T-helper 1 cell treated with Interleukin-12 subunit alpha and Interleukin-12 subunit beta and Interleukin-4 antibody, amounts not matched to agents 30 μg/mL and 1 μg/mL, for 36 hours (primary cell): ENCODE measurements around the gene CIDEC.

ENCODE experiments used
- H3K27ac Mint-ChIP-seq: one replicate; pipeline ENCODE4 v1.8.0; 2021; ENCODE audit warnings: mild to moderate bottlenecking, mixed read lengths
- H3K27me3 Mint-ChIP-seq: one replicate; pipeline ENCODE4 v1.8.0; 2021; ENCODE audit warnings: low read depth, mixed read lengths
- H3K36me3 Mint-ChIP-seq: one replicate; pipeline ENCODE4 v1.8.0; 2021; ENCODE audit warnings: low read depth, mixed read lengths
- H3K4me1 Mint-ChIP-seq: one replicate; pipeline ENCODE4 v1.8.0; 2021; ENCODE audit warnings: low read depth, mixed read lengths
- H3K4me3 Mint-ChIP-seq: one replicate; pipeline ENCODE4 v1.8.0; 2021; ENCODE audit warnings: mild to moderate bottlenecking, moderate library complexity, mixed read lengths
- H3K9me3 Mint-ChIP-seq: one replicate; pipeline ENCODE4 v1.8.0; 2021; ENCODE audit warnings: mixed read lengths

Gene CIDEC

DNA sequence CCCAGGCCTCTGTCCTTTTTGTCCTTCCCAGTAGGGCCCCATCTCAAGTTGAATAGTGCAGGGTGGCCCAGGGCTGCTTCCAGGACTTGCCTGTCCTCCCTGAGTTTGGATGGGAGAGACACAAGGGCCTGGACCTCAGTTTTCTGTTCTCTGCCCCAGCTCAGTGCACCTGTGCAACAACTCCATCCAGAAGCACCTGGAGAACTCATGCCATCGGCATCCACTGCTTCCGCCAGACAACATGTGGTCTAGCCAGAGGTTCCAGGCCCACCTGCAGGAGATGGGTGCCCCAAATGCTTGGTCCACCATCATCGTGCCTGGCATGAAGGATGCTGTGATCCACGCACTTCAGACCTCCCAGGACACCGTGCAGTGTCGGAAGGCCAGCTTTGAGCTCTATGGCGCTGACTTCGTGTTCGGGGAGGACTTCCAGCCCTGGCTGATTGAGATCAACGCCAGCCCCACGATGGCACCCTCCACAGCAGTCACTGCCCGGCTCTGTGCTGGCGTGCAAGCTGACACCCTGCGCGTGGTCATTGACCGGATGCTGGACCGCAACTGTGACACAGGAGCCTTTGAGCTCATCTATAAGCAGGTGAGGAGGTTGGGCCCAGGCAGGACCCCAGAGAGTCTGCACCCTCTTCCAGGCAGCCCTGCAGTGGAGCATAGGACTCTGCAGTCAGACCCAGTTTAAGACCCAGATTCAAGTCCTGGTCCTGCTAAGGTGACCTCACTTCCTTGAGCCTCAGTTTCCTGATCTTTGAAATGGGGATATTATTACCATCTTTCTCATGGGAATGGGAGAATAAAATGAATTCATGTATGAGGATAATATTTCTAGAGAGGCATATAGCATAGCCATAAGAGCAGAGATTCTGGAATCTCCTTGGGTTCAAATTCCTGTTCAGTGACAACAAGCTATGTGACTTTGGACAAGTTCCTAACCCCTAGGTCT, 51.0 kb downstream of the CIDEC start:
- Mint-ChIP-seq H3K4me1 (peaks cover 3% of the 10 kb centered on the region), H3K4me3 (no peak overlapping the region), H3K27me3 (no peaks in the 10 kb centered on the region), H3K27ac (no peak overlapping the region), H3K9me3 (no peaks in the 10 kb centered on the region), H3K36me3 (peaks cover 13% of the 10 kb centered on the region)

- H3K36me3 Mint-ChIP-seq, result peaks cover 13% of the 10 kb centered on the region
- no peaks in the 10 kb centered on the region for H3K27me3 Mint-ChIP-seq
- H3K4me3 Mint-ChIP-seq, result no peak overlapping the region
- no peaks in the 10 kb centered on the region for H3K9me3 Mint-ChIP-seq
- H3K4me1 Mint-ChIP-seq, result peaks cover 3% of the 10 kb centered on the region
- H3K27ac Mint-ChIP-seq, result peak overlapping the region; percentile 19
Observed at GRCh38 chr3:9826815-9827573, 53.1 kb downstream of the CIDEC start.

- Mint-ChIP-seq H3K4me1 (peaks cover 3% of the 10 kb centered on the region), H3K36me3 (peaks cover 13% of the 10 kb centered on the region), H3K4me3 (no peak overlapping the region), H3K9me3 (no peaks in the 10 kb centered on the region), H3K27ac (no peak overlapping the region), H3K27me3 (no peaks in the 10 kb centered on the region)
Observed at GRCh38 chr3:9825451-9826040, 54.5 kb downstream of the CIDEC start.

DNA sequence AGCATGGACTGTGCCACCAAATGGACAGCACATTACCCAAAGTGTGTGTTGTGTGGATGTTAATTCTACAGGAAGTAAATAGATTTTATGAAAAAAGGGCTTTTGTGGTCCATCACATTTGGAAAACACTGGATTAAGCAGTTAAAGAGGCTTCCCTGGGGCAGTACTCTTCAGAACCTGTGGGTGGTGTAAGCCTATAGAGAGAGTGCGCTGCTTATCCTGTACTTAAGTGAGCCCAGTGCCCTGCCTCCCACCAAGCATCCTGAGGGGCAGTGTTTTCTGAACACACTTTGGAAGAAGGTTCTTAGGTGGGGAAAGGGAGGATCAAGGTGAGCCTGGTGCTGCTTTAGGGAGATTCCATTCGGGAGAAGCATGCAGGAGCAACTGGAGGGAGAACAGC, 59.1 kb downstream of the CIDEC start:
- Mint-ChIP-seq H3K4me3 (no peak overlapping the region), H3K4me1 (no peaks in the 10 kb centered on the region), H3K27me3 (no peaks in the 10 kb centered on the region), H3K27ac (no peak overlapping the region), H3K36me3 (peaks cover 14% of the 10 kb centered on the region), H3K9me3 (no peaks in the 10 kb centered on the region)

DNA sequence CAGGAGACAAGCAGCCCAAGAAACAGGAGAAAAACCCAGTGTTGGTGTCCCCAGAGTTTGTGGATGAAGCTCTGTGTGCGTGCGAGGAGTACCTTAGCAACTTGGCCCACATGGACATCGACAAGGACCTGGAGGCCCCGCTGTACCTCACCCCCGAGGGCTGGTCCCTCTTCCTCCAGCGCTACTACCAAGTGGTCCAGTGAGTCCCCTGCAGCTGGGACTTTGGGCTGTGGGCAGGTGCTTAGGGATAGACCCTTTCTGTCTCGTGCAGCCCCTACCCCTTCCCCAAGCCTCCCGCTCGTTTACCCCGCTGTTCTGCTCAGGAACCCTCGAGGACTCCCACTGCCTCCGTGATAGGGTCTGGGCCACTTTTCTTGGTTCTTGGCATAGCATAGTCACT, 59.5 kb downstream of the CIDEC start:
- H3K27ac Mint-ChIP-seq, result no peak overlapping the region
- peaks cover 14% of the 10 kb centered on the region for H3K36me3 Mint-ChIP-seq
- no peaks in the 10 kb centered on the region for H3K9me3 Mint-ChIP-seq
- no peaks in the 10 kb centered on the region for H3K27me3 Mint-ChIP-seq
- H3K4me1 Mint-ChIP-seq, result no peaks in the 10 kb centered on the region
- no peak overlapping the region for H3K4me3 Mint-ChIP-seq

GRCh38 chr3:9818666-9819335, 61.3 kb downstream of the CIDEC start:
- Mint-ChIP-seq H3K27me3 (no peaks in the 10 kb centered on the region), H3K36me3 (peaks cover 14% of the 10 kb centered on the region), H3K9me3 (no peaks in the 10 kb centered on the region), H3K4me1 (no peaks in the 10 kb centered on the region), H3K27ac (no peak overlapping the region), H3K4me3 (no peak overlapping the region)

DNA sequence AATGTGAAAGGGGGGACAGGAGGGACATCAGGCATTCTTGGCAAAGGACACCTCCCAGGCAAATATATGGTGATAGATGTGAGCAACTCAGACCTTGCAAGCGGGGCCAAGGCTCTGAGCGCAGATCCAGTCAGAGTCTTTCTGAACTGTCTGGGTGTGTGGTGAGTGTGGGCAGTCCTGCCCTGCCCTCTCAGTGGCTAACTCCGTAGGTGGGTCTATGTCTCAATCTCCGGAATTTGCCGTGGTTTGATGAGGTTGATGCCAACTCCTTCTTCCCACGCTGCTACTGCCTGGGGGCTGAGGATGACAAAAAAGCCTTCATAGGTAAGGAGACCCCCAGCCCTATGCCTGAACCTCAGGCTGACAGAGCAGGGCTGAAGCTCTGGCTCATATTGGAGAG, 62.6 kb downstream of the CIDEC start:
- peaks cover 20% of the 10 kb centered on the region for H3K36me3 Mint-ChIP-seq
- H3K27ac Mint-ChIP-seq, result no peak overlapping the region
- no peaks in the 10 kb centered on the region for H3K4me1 Mint-ChIP-seq
- no peaks in the 10 kb centered on the region for H3K9me3 Mint-ChIP-seq
- no peaks in the 10 kb centered on the region for H3K27me3 Mint-ChIP-seq
- no peak overlapping the region for H3K4me3 Mint-ChIP-seq
